B cell (primary cell): ENCODE results near the gene NUPR2.

Source experiments
- CTCF ChIP-seq: fragments of 200-600 bp; IDR thresholded peaks from one replicate; pipeline ENCODE4 v1.8.0; 2022; ENCODE audit warnings: antibody characterized with exemption, mild to moderate bottlenecking
- EZH2 ChIP-seq: IDR thresholded peaks from 2 replicates; pipeline ENCODE4 v1.6.1; 2012; ENCODE audit warnings: borderline replicate concordance, low read depth, mild to moderate bottlenecking, moderate library complexity, low read length; ENCODE audit not compliant: insufficient read depth, poor library complexity, severe bottlenecking

- TF ChIP-seq CTCF (no peak), EZH2 (no peak)
These were observed at the start of gene NUPR2 for GRCh38 chr7:56115852-56116538.
